Thyroid gland (tissue), 4 donors: ENCODE data around the gene ACTR2.

ENCODE experiments used
- POLR2A ChIP-seq, 2 donors: fragments of 450-650 bp; IDR thresholded peaks; one replicate each; pipeline ENCODE4 v1.6.1; 2017; ENCODE audit warnings: antibody characterized with exemption in 2 of 2, mild to moderate bottlenecking in 2 of 2, moderate library complexity in 1 of 2
- TF ChIP-seq, protein P1 (sequence below), 6 experiments: fragments of 200-600 bp in 3 of 6; fragments of 450-650 bp in 3 of 6; sonication (generic) in 3 of 6; IDR thresholded peaks; one replicate each; pipeline ENCODE4 v1.5.1; 2016 to 2019; ENCODE audit warnings: antibody characterized with exemption in 6 of 6, mild to moderate bottlenecking in 2 of 6, inconsistent platforms in 1 of 6, moderate library complexity in 1 of 6

- TF ChIP-seq, protein P1, sequence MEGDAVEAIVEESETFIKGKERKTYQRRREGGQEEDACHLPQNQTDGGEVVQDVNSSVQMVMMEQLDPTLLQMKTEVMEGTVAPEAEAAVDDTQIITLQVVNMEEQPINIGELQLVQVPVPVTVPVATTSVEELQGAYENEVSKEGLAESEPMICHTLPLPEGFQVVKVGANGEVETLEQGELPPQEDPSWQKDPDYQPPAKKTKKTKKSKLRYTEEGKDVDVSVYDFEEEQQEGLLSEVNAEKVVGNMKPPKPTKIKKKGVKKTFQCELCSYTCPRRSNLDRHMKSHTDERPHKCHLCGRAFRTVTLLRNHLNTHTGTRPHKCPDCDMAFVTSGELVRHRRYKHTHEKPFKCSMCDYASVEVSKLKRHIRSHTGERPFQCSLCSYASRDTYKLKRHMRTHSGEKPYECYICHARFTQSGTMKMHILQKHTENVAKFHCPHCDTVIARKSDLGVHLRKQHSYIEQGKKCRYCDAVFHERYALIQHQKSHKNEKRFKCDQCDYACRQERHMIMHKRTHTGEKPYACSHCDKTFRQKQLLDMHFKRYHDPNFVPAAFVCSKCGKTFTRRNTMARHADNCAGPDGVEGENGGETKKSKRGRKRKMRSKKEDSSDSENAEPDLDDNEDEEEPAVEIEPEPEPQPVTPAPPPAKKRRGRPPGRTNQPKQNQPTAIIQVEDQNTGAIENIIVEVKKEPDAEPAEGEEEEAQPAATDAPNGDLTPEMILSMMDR (IDR thresholded peaks at IDR 0.05) = no peak
- no peak for TF ChIP-seq POLR2A (IDR thresholded peaks at IDR 0.05)
These were observed 676 bp downstream of the ACTR2 start for GRCh38 chr2:65228263-65228750.
